Fibroblast of lung (primary cell): ENCODE data around the gene DCAF16.

Source experiments
- EZH2 ChIP-seq: IDR thresholded peaks from 2 replicates; pipeline ENCODE4 v1.5.1; 2012; ENCODE audit warnings: low read length, control low read depth, mild to moderate bottlenecking; ENCODE audit errors: missing control alignments
- TF ChIP-seq, protein P1 (sequence below), 2 donors: IDR thresholded peaks in 1 of 2; conservative IDR thresholded peaks in 1 of 2; 1 replicate in 1 of 2; 2 replicates in 1 of 2; pipeline ENCODE4 v1.5.1; 2011 to 2012; ENCODE audit warnings: low read length in 2 of 2, control low read depth in 1 of 2, inconsistent platforms in 1 of 2, low read depth in 1 of 2, mild to moderate bottlenecking in 1 of 2

- TF ChIP-seq, protein P1, sequence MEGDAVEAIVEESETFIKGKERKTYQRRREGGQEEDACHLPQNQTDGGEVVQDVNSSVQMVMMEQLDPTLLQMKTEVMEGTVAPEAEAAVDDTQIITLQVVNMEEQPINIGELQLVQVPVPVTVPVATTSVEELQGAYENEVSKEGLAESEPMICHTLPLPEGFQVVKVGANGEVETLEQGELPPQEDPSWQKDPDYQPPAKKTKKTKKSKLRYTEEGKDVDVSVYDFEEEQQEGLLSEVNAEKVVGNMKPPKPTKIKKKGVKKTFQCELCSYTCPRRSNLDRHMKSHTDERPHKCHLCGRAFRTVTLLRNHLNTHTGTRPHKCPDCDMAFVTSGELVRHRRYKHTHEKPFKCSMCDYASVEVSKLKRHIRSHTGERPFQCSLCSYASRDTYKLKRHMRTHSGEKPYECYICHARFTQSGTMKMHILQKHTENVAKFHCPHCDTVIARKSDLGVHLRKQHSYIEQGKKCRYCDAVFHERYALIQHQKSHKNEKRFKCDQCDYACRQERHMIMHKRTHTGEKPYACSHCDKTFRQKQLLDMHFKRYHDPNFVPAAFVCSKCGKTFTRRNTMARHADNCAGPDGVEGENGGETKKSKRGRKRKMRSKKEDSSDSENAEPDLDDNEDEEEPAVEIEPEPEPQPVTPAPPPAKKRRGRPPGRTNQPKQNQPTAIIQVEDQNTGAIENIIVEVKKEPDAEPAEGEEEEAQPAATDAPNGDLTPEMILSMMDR (conservative IDR thresholded peaks at IDR 0.05 in 1 of 2, IDR thresholded peaks at IDR 0.05 in 1 of 2; ENCODE audit: low read depth in 1 of 2, low read length in 2 of 2): no peak
- TF ChIP-seq EZH2: no peak
Observed at GRCh38 chr4:17812801-17813200, 2.2 kb upstream of the DCAF16 start.
